K562 (cell line): ENCODE data around the gene FOXR1. TPM values are rescaled to one million over a fixed set of nuclear protein-coding genes. Genes with fewer than 3 reads are reported as not detected.

ENCODE experiments used
- GTF2F1 ChIP-seq: IDR thresholded peaks from 2 replicates; pipeline ENCODE4 v1.6.1; 2011; ENCODE audit warnings: low read depth, low read length, improper control_type of control experiment
- HDGF ChIP-seq: fragments of 450-650 bp; IDR thresholded peaks from 2 replicates; pipeline ENCODE4 v1.6.1; 2016
- IFI16 ChIP-seq: fragments of 250-450 bp; sonication (Bioruptor Pico); IDR thresholded peaks from 2 replicates; pipeline ENCODE4 v2.1.2; 2022; ENCODE audit warnings: mild to moderate bottlenecking, inconsistent platforms
- KLF13 ChIP-seq: fragments of 450-650 bp; IDR thresholded peaks from 2 replicates; pipeline ENCODE4 v1.6.1; 2016; ENCODE audit warnings: missing genetic modification characterization, low read depth, mild to moderate bottlenecking, missing compliant biosample characterization, moderate library complexity, borderline replicate concordance
- MCM7 ChIP-seq, 2 experiments: fragments of 450-650 bp; IDR thresholded peaks; 2 replicates each; pipeline ENCODE4 v1.6.1; 2016 to 2018
- NCOA4 ChIP-seq: fragments of 450-650 bp; IDR thresholded peaks from 2 replicates; pipeline ENCODE4 v1.6.1; 2018; ENCODE audit warnings: mild to moderate bottlenecking; ENCODE audit not compliant: partially characterized antibody
- NCOA6 ChIP-seq: fragments of 450-650 bp; IDR thresholded peaks from 2 replicates; pipeline ENCODE4 v1.6.1; 2017; ENCODE audit warnings: mild to moderate bottlenecking
- POLR3G ChIP-seq: IDR thresholded peaks from 2 replicates; pipeline ENCODE4 v1.6.1; 2011; ENCODE audit not compliant: insufficient read length, insufficient replicate concordance; ENCODE audit errors: extremely low read depth
- RNF219 ChIP-seq: fragments of 250-450 bp; sonication (Bioruptor Pico); IDR thresholded peaks from 2 replicates; pipeline ENCODE4 v1.5.0; 2022; ENCODE audit warnings: mild to moderate bottlenecking
- ZBTB5 ChIP-seq: fragments of 450-650 bp; IDR thresholded peaks from 2 replicates; pipeline ENCODE4 v1.6.1; 2017; ENCODE audit warnings: antibody characterized with exemption
- polyA plus RNA-seq, 8 experiments: library from polyadenylated mRNA; depleted of rRNA in 4 of 8; stranded (reverse) in 5 of 8; unstranded in 3 of 8; fragments of >200 nt; fragmentation: Nextera tagmentation in 2 of 8; fragmentation: Illumina TruSeq in 1 of 8; extraction: Ambion mirVana in 2 of 8; extraction: Trizol in 1 of 8; gene quantifications; 2 replicates each; pipeline versions ENCODE4 v1.2.1 to v1.2.3, GENCODE V29; 2011 to 2014; ENCODE audit warnings: inconsistent platforms in 1 of 8, missing spikeins in 1 of 8
- total RNA-seq, 7 experiments: library from RNA; depleted of rRNA in 6 of 7; stranded (reverse); fragments of >200 nt in 6 of 7; fragmentation: Illumina TruSeq in 2 of 7; extraction: Trizol in 2 of 7; gene quantifications; 2 replicates each; pipeline versions ENCODE4 v1.2.1 to v1.2.3, GENCODE V29; 2011 to 2021; ENCODE audit warnings: low replicate concordance in 1 of 7
- TF ChIP-seq, protein P1 (sequence below): IDR thresholded peaks from 2 replicates; pipeline ENCODE4 v1.6.1; 2016; ENCODE audit warnings: missing genetic modification characterization, missing compliant biosample characterization
- TF ChIP-seq, protein P2 (sequence below): sonication (generic); IDR thresholded peaks from 2 replicates; pipeline ENCODE4 v1.6.1; 2016
- TF ChIP-seq, protein P3 (sequence below): fragments of 450-650 bp; IDR thresholded peaks from 2 replicates; pipeline ENCODE4 v1.6.1; 2016; ENCODE audit warnings: missing biosample characterization, missing genetic modification characterization

FOXR1 gene
- total and polyA plus RNA-seq, 9 of the 15 experiments (the other 6 are each of a cell fraction or from before 2014, with no cell fraction given) = not detected

DNA sequence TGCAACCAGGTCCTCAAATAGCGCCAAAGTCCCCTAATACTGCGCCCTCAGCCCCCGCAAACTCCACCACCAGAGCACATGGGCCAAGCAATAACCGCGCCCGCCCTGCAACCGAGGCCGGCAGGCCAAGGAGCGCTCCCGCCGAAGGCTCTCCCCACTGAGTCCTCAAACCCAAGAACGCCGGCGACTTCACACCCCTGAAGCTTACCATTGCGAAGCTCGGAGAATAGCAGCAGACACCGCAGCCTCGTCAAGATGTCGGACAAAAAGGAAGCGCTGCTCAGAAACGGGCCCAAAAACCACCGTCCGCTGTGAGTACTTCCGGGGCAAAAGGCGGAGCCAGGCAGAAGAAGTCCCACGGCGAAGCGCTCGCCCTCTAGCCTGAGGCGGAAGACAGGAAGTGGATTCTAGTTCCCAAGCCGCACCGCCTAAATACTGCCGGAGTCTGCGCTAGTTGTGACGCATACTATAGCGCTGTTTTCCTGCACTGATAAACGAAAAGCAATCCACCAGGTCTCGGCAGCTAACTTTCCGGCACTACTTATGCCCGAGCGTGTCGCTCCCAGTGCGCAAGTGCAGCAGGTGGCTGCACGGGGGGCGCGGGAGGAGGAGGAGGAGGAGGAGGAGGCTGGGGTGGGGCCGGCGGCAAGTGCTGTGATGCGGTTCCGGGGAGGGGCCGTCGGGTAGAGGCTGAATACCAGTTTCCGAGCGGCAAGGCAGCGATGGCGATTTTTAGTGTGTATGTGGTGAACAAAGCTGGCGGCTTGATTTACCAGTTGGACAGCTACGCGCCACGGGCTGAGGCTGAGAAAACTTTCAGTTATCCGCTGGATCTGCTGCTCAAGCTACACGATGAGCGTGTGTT is 46.7 kb downstream of the FOXR1 start, which contains the start of the genes RPS25 and TRAPPC4 (continued):
- TF ChIP-seq ZBTB5 (no peak), NCOA4 (no peak), HDGF (no peak), IFI16 (CRISPR knock-in tag) (no peak), RNF219 (CRISPR knock-in tag) (no peak), POLR3G (no peak), KLF13 (no peak), MCM7 (IDR thresholded peaks at IDR 0.05) (no peak), GTF2F1 (peak; percentile 88), NCOA6 (no peak)
- TF ChIP-seq, protein P1, sequence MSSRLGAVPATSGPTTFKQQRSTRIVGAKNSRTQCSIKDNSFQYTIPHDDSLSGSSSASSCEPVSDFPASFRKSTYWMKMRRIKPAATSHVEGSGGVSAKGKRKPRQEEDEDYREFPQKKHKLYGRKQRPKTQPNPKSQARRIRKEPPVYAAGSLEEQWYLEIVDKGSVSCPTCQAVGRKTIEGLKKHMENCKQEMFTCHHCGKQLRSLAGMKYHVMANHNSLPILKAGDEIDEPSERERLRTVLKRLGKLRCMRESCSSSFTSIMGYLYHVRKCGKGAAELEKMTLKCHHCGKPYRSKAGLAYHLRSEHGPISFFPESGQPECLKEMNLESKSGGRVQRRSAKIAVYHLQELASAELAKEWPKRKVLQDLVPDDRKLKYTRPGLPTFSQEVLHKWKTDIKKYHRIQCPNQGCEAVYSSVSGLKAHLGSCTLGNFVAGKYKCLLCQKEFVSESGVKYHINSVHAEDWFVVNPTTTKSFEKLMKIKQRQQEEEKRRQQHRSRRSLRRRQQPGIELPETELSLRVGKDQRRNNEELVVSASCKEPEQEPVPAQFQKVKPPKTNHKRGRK (tag) = no peak
- TF ChIP-seq, protein P2, sequence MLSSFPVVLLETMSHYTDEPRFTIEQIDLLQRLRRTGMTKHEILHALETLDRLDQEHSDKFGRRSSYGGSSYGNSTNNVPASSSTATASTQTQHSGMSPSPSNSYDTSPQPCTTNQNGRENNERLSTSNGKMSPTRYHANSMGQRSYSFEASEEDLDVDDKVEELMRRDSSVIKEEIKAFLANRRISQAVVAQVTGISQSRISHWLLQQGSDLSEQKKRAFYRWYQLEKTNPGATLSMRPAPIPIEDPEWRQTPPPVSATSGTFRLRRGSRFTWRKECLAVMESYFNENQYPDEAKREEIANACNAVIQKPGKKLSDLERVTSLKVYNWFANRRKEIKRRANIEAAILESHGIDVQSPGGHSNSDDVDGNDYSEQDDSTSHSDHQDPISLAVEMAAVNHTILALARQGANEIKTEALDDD = peak; percentile 35; the same call in 1 of the 2 replicates
- TF ChIP-seq, protein P3, sequence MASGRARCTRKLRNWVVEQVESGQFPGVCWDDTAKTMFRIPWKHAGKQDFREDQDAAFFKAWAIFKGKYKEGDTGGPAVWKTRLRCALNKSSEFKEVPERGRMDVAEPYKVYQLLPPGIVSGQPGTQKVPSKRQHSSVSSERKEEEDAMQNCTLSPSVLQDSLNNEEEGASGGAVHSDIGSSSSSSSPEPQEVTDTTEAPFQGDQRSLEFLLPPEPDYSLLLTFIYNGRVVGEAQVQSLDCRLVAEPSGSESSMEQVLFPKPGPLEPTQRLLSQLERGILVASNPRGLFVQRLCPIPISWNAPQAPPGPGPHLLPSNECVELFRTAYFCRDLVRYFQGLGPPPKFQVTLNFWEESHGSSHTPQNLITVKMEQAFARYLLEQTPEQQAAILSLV (tag) = no peak
